Testis (tissue), 3 donors: ENCODE data around the gene PHACTR3. TPM values are rescaled to one million over a fixed set of nuclear protein-coding genes. Genes with fewer than 3 reads are reported as not detected.

Experiments used
- DNase-seq: peaks from one replicate; pipeline ENCODE4 v3.0.0-alpha.2; 2019
- H3K27ac ChIP-seq, 2 donors: fragments of 200-600 bp; sonication (generic); one replicate each; pipeline ENCODE4 v1.5.1; 2019
- H3K27me3 ChIP-seq: fragments of 200-600 bp; sonication (generic); one replicate; pipeline ENCODE4 v1.5.1; 2019
- H3K36me3 ChIP-seq: fragments of 200-600 bp; sonication (generic); one replicate; pipeline ENCODE4 v1.5.1; 2017; ENCODE audit warnings: low read depth; ENCODE audit errors: missing control alignments
- H3K4me1 ChIP-seq: fragments of 200-600 bp; sonication (generic); one replicate; pipeline ENCODE4 v1.5.1; 2019
- H3K4me3 ChIP-seq, 2 donors: fragments of 200-600 bp; sonication (generic); one replicate each; pipeline ENCODE4 v1.5.1; 2017 to 2019
- H3K9me3 ChIP-seq: fragments of 200-600 bp; sonication (generic); one replicate; pipeline ENCODE4 v1.5.1; 2017
- CTCF ChIP-seq, 3 experiments: fragments of 450-650 bp in 2 of 3; fragments of 200-600 bp in 1 of 3; sonication (generic) in 1 of 3; IDR thresholded peaks; one replicate each; pipeline ENCODE4 v1.5.1; 2016 to 2019; ENCODE audit warnings: antibody characterized with exemption in 3 of 3, mild to moderate bottlenecking in 2 of 3, moderate library complexity in 1 of 3
- POLR2A ChIP-seq: fragments of 450-650 bp; IDR thresholded peaks from one replicate; pipeline ENCODE4 v1.6.1; 2017; ENCODE audit warnings: antibody characterized with exemption, mild to moderate bottlenecking, moderate library complexity
- WGBS, 2 donors: methylation state at CpG; one replicate each; pipeline ENCODE4 v1.1.5; 2018; 5-methylcytosine and 5-hydroxymethylcytosine counted together
- intact Hi-C: fragments of 100-400 bp; cut with DNase I; formaldehyde crosslinking; loops from one replicate; pipeline ENCODE4 v1.15.1; 2023; ENCODE audit warnings: low total_unique reads
- polyA plus RNA-seq: library from polyadenylated mRNA; stranded (reverse); fragments of 350-450 nt; fragmentation: Illumina TruSeq; extraction: RNeasy Lipid Tissue Mini Kit (QIAGEN cat#74804); gene quantifications from one replicate; pipeline ENCODE4 v1.2.3, GENCODE V29; 2014; ENCODE audit warnings: low read depth, low replicate concordance; ENCODE audit not compliant: insufficient read depth
- total RNA-seq, 2 donors: library from RNA; depleted of rRNA; stranded (reverse); fragments of >200 nt; gene quantifications; one replicate each; pipeline ENCODE4 v1.2.3, GENCODE V29; 2016

The PHACTR3 gene
- total and polyA plus RNA-seq, 3 donors from 2014 or later, result 0.94 to 1.2 (median 1.1) TPM

DNA sequence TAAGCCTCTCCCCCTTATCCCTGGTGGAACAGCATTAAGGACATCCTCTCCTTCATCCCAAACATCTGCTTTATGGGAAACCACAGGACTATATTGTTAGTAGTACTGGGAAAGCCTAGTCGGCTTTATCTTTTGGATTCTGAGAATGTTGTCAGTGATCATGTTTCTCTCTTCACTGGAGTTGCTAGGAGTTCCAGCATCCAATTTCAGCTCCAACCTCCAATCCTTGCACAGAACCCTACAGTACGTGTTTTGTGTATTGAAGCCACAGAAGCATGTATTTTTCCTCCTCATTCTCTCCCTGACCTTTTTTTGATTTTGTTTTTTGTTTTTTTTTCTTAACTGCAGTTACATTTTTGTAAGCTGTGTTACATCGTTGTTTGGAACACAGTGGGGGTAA is 84.0 kb downstream of the PHACTR3 start:
- Histone ChIP-seq H3K36me3 (no peaks in the 10 kb centered on the region), H3K4me3 (no peak overlapping the region), H3K27ac (no peak overlapping the region), H3K4me1 (no peaks in the 10 kb centered on the region), H3K27me3 (no peaks in the 10 kb centered on the region), H3K9me3 (no peaks in the 10 kb centered on the region)
- WGBS, 2 donors, result 69% methylated on average over 3 of the region's 3 CpGs
- DNase-seq, result no peak
- intact Hi-C loops, result no loop called here
- TF ChIP-seq CTCF (IDR thresholded peaks at IDR 0.05) (no peak), POLR2A (no peak)

GRCh38 chr20:59688999-59689398 is 84.7 kb downstream of the PHACTR3 start:
- H3K27ac ChIP-seq, result no peak overlapping the region
- no peak for DNase-seq
- no peaks in the 10 kb centered on the region for H3K27me3 ChIP-seq
- TF ChIP-seq CTCF (IDR thresholded peaks at IDR 0.05) (no peak), POLR2A (no peak)
- no peaks in the 10 kb centered on the region for H3K36me3 ChIP-seq
- WGBS, 2 donors, result 87 to 88% methylated on average over 7 of the region's 7 CpGs
- intact Hi-C loops, result no loop called here
- no peaks in the 10 kb centered on the region for H3K9me3 ChIP-seq
- H3K4me3 ChIP-seq, result no peak overlapping the region
- H3K4me1 ChIP-seq, result no peaks in the 10 kb centered on the region

DNA sequence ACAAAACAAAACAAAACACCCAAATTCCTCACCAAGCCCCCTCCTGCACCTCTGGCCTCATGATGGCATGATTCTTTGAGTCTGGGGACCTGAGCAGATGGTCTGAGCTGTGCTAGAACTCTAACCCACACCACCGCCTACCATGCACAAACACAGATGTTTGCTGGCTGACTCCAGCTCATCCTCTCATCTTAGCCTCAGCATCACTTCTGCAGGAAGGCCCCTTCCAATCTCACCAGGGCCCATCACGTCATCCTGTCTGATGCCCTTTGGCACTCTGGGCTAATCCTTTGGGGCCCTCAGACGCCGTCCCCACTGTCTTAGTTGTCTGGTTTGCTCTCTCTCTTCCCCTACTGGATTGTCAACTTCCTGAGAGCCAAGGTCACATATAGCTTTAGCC is 85.8 kb downstream of the PHACTR3 start:
- H3K27ac ChIP-seq, result no peak overlapping the region
- H3K27me3 ChIP-seq, result no peaks in the 10 kb centered on the region
- H3K36me3 ChIP-seq, result no peaks in the 10 kb centered on the region
- no peak for DNase-seq
- intact Hi-C loops, result no loop called here
- H3K9me3 ChIP-seq, result no peaks in the 10 kb centered on the region
- no peaks in the 10 kb centered on the region for H3K4me1 ChIP-seq
- WGBS, 2 donors, result 80 to 92% methylated on average over 4 of the region's 4 CpGs
- H3K4me3 ChIP-seq, result no peak overlapping the region
- no peak for TF ChIP-seq CTCF (IDR thresholded peaks at IDR 0.05)
- no peak for TF ChIP-seq POLR2A

- H3K9me3 ChIP-seq, result no peaks in the 10 kb centered on the region
- no peak overlapping the region for H3K27ac ChIP-seq
- no peaks in the 10 kb centered on the region for H3K27me3 ChIP-seq
- intact Hi-C loops, result no loop called here
- no peak overlapping the region for H3K4me3 ChIP-seq
- WGBS, 2 donors, result 63 to 89% methylated on average over 2 to 4 of the region's 4 CpGs
- no peaks in the 10 kb centered on the region for H3K36me3 ChIP-seq
- DNase-seq, result no peak
- no peaks in the 10 kb centered on the region for H3K4me1 ChIP-seq
- TF ChIP-seq POLR2A (no peak), CTCF (IDR thresholded peaks at IDR 0.05) (no peak)
Observed at GRCh38 chr20:59690976-59691375, 86.6 kb downstream of the PHACTR3 start.

- no peaks in the 10 kb centered on the region for H3K36me3 ChIP-seq
- H3K4me1 ChIP-seq, result no peaks in the 10 kb centered on the region
- intact Hi-C loops, result no loop called here
- 81 to 88% methylated on average over 3 of the region's 3 CpGs for WGBS, 2 donors
- TF ChIP-seq CTCF (IDR thresholded peaks at IDR 0.05), result no peak
- no peak for TF ChIP-seq POLR2A
- no peak overlapping the region for H3K4me3 ChIP-seq
- no peaks in the 10 kb centered on the region for H3K27me3 ChIP-seq
- no peak overlapping the region for H3K27ac ChIP-seq
- DNase-seq, result no peak
- no peaks in the 10 kb centered on the region for H3K9me3 ChIP-seq
Observed at GRCh38 chr20:59692139-59692538, 87.8 kb downstream of the PHACTR3 start.
